Lower lobe of right lung (tissue), 2 donors: ENCODE measurements around the gene NOL4L. TPM values are rescaled to one million over a fixed set of nuclear protein-coding genes. Genes with fewer than 3 reads are reported as not detected.

Experiments
- ATAC-seq, 2 donors: fragments of 200-7000 bp; cut with Tn5 transposase; one replicate each; pipeline ENCODE4 v1.9.1; 2020 to 2022; ENCODE audit warnings: mild to moderate bottlenecking in 2 of 2, moderate library complexity in 2 of 2
- DNase-seq: peaks from one replicate; pipeline ENCODE4 v3.0.0-alpha.2; 2020
- H3K27ac ChIP-seq: fragments of 200-600 bp; one replicate; pipeline ENCODE4 v1.8.0; 2022
- H3K27me3 ChIP-seq: fragments of 200-600 bp; one replicate; pipeline ENCODE4 v1.8.0; 2022; ENCODE audit warnings: low read depth
- H3K36me3 ChIP-seq: fragments of 200-600 bp; one replicate; pipeline ENCODE4 v1.8.0; 2022; ENCODE audit warnings: mild to moderate bottlenecking
- H3K4me1 ChIP-seq: fragments of 200-600 bp; one replicate; pipeline ENCODE4 v1.8.0; 2022
- H3K4me3 ChIP-seq: fragments of 200-600 bp; one replicate; pipeline ENCODE4 v1.8.0; 2022; ENCODE audit warnings: mild to moderate bottlenecking
- H3K9me3 ChIP-seq: fragments of 200-600 bp; one replicate; pipeline ENCODE4 v1.8.0; 2022
- intact Hi-C: fragments of 100-400 bp; cut with DNase I; formaldehyde crosslinking; loops from one replicate; pipeline ENCODE4 v1.11.0; 2022
- total RNA-seq: library from RNA; stranded (reverse); fragmentation: NEBNext Ultra II Directional; extraction: Animal tissue kit (Norgen Biotek cat#: 25700); gene quantifications from one replicate; pipeline ENCODE4 v1.2.1, GENCODE V29; 2021
- TF ChIP-seq, protein P1 (sequence below): fragments of 200-600 bp; IDR thresholded peaks from one replicate; pipeline ENCODE4 v1.8.0; 2022; ENCODE audit warnings: antibody characterized with exemption, mild to moderate bottlenecking
- donor health status: DM: no; HTN: yes; CAD: no; lungs with severe emphysema.

NOL4L gene
- total RNA-seq, 1 donor from 2014 or later = 14.3 TPM

GRCh38 chr20:32480371-32481241 is 104.5 kb downstream of the NOL4L start:
- intact Hi-C loops = no loop called here
- DNase-seq (no peak), ATAC-seq (no peak)
- peak overlapping the region; percentile 76 for H3K27ac ChIP-seq
- H3K9me3 ChIP-seq = no peaks in the 10 kb centered on the region
- no peak overlapping the region for H3K4me3 ChIP-seq
- H3K4me1 ChIP-seq = peaks cover 74% of the 10 kb centered on the region
- no peaks in the 10 kb centered on the region for H3K27me3 ChIP-seq
- H3K36me3 ChIP-seq = no peaks in the 10 kb centered on the region
- TF ChIP-seq, protein P1, sequence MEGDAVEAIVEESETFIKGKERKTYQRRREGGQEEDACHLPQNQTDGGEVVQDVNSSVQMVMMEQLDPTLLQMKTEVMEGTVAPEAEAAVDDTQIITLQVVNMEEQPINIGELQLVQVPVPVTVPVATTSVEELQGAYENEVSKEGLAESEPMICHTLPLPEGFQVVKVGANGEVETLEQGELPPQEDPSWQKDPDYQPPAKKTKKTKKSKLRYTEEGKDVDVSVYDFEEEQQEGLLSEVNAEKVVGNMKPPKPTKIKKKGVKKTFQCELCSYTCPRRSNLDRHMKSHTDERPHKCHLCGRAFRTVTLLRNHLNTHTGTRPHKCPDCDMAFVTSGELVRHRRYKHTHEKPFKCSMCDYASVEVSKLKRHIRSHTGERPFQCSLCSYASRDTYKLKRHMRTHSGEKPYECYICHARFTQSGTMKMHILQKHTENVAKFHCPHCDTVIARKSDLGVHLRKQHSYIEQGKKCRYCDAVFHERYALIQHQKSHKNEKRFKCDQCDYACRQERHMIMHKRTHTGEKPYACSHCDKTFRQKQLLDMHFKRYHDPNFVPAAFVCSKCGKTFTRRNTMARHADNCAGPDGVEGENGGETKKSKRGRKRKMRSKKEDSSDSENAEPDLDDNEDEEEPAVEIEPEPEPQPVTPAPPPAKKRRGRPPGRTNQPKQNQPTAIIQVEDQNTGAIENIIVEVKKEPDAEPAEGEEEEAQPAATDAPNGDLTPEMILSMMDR = no peak

GRCh38 chr20:32479697-32480171 is 105.4 kb downstream of the NOL4L start:
- Histone ChIP-seq H3K27me3 (no peaks in the 10 kb centered on the region), H3K36me3 (no peaks in the 10 kb centered on the region), H3K4me3 (no peak overlapping the region), H3K9me3 (no peaks in the 10 kb centered on the region), H3K4me1 (peaks cover 76% of the 10 kb centered on the region), H3K27ac (peak overlapping the region; percentile 76)
- ATAC-seq (no peak), DNase-seq (no peak)
- TF ChIP-seq, protein P1 = no peak
- intact Hi-C loops = no loop called here

GRCh38 chr20:32479012-32479411 is 106.1 kb downstream of the NOL4L start:
- DNase-seq (no peak), ATAC-seq (no peak)
- Histone ChIP-seq H3K9me3 (no peaks in the 10 kb centered on the region), H3K27ac (no peak overlapping the region), H3K4me1 (peaks cover 80% of the 10 kb centered on the region), H3K36me3 (no peaks in the 10 kb centered on the region), H3K4me3 (no peak overlapping the region), H3K27me3 (no peaks in the 10 kb centered on the region)
- TF ChIP-seq, protein P1 = no peak
- intact Hi-C loops = no loop called here

GRCh38 chr20:32478576-32478975 is 106.6 kb downstream of the NOL4L start:
- H3K9me3 ChIP-seq = no peaks in the 10 kb centered on the region
- ATAC-seq (no peak), DNase-seq (no peak)
- intact Hi-C loops = no loop called here
- peaks cover 84% of the 10 kb centered on the region for H3K4me1 ChIP-seq
- TF ChIP-seq, protein P1 = no peak
- no peaks in the 10 kb centered on the region for H3K27me3 ChIP-seq
- no peak overlapping the region for H3K4me3 ChIP-seq
- H3K27ac ChIP-seq = no peak overlapping the region
- no peaks in the 10 kb centered on the region for H3K36me3 ChIP-seq

GRCh38 chr20:32477594-32478512 is 107.3 kb downstream of the NOL4L start:
- no peak overlapping the region for H3K4me3 ChIP-seq
- intact Hi-C loops = no loop called here
- ATAC-seq (no peak), DNase-seq (no peak)
- TF ChIP-seq, protein P1 = no peak
- no peaks in the 10 kb centered on the region for H3K36me3 ChIP-seq
- H3K27ac ChIP-seq = peak overlapping the region; percentile 88
- no peaks in the 10 kb centered on the region for H3K27me3 ChIP-seq
- peaks cover 92% of the 10 kb centered on the region for H3K4me1 ChIP-seq
- no peaks in the 10 kb centered on the region for H3K9me3 ChIP-seq
